Suppressor macrophage (primary cell): ENCODE data around the gene LFNG.

ENCODE experiments used
- DNase-seq, 4 experiments: peaks; one replicate each; pipeline ENCODE4 v3.0.0-alpha.2; 2020 to 2022

LFNG gene

DNA sequence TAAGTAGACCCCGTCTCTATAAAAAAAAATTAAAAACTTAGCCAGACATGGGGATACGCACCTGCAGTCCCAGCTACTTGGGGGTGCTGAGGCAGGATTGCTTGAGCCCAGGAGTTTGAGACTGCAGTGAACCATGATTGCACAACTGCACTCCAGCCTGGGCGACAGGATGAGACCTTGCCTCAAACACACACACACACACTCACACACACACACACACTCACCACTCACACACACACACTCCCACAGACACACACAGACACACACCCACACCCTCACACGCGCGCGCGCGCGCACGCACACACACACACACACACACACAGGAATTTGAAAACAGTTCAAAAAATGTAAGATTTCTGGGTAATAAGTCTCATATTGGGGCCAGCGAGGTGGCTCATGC is 34.7 kb upstream of the LFNG start:
- no peak for DNase-seq

- no peak for DNase-seq
These were observed 31.8 kb upstream of the LFNG start for GRCh38 chr7:2487586-2488271.

DNA sequence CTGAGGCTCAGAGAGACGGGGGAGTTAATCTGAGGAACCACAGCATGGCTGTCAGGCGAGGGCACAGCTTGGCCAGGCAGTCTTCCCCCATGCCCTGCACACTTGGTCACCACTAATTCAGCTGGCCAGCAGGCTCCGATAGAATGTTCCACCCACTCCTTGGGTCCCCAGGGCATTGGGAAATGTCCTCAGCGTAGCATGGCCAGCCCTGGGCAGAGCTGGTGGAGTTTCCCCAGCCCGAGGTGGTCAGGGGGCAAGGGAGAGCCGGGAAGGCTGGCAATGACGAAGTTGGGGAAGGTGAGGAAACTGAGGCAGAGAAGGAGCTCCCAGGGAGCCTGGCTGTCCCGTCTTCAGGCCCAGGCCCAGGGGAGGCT is 31.3 kb upstream of the LFNG start:
- no peak for DNase-seq

DNA sequence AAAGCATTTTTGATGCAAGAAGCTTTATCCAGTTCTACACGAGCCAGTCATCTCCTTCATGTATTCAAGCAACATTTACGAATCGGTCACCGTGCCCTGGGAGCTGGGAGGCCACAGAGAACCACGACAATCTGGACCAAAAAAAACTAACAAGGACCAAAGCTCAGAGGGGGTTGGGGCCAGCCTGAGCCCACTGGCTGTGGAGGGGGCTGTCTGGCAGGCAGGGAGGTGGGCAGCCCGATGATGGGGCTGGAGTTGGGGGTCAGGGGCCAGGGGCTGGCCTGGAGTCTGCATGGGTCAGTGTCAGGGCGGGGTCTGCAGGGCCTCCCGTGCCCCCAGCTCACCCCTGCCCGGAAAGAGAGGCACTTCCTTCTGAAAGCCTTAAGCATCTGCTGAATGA is 30.9 kb upstream of the LFNG start:
- no peak for DNase-seq

DNA sequence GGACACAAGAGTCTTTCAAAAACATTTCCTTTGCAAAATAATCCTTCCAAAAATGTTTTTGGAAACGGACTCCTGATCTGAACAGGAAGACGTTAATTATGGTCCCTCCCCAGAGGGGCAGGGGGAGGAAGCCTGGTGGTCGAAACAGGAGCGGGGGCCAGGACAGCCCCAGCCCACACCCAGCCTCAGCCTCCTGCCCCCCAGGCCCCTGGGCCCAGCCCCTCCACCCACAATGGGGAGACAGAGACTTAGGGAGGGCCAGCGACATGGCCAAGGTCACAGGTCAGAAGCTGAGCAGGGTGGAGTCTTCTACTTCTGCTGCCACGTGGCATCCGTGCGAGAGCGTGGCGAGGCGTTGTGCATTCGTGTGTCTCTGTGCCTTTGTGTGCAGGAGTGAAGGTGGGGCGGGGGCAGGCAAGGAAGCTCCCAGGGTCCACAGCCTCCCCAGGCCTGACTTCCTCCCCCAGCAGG is 29.4 kb upstream of the LFNG start:
- no peak for DNase-seq

DNA sequence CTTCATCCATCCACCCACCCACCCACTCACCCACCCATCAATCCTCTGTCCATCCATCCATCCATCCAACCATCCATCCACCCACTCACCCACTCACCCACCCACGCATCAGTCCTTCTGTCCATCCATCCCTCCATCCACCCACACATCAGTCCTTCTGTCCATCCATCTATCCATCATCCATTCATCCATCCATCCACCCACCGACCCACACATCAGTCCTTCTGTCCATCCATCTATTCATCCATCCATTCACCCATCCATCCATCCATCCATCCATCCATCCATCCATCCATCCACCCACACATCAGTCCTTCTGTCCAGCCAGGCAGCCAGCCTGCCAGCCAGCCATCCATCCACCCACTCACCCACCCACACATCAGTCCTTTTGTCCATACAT is 27.5 kb upstream of the LFNG start:
- no peak for DNase-seq

- DNase-seq: no peak
These were observed 26.1 kb upstream of the LFNG start for GRCh38 chr7:2493205-2494164.

GRCh38 chr7:2494191-2495130 is 25.1 kb upstream of the LFNG start:
- no peak for DNase-seq

GRCh38 chr7:2495418-2496299 is 23.9 kb upstream of the LFNG start:
- DNase-seq: no peak

GRCh38 chr7:2496375-2496774 is 23.2 kb upstream of the LFNG start:
- no peak for DNase-seq

GRCh38 chr7:2497065-2497464 is 22.5 kb upstream of the LFNG start:
- no peak for DNase-seq

GRCh38 chr7:2497500-2498336 is 21.9 kb upstream of the LFNG start:
- DNase-seq: no peak

DNA sequence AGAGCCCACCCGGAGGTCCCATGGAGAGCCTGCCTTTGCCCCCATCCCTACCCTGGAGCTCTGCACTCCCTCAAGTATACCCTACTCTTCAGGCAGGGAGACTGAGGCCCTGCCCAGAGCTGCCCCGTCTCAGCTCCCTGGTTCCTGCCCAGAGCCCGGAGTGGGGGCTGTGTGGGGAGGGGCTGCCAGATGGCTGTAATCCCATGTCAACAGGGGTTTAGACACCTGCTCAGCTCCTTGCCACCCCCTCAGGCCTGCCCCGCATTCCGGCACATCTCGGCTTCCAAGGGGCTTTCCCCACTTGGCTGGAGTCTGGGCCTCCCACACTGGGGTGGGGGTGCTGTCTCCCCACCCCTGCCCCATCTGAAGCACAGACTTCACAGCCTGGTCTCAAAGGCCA is 20.9 kb upstream of the LFNG start:
- DNase-seq: no peak

GRCh38 chr7:2499181-2499580 is 20.4 kb upstream of the LFNG start:
- no peak for DNase-seq

DNA sequence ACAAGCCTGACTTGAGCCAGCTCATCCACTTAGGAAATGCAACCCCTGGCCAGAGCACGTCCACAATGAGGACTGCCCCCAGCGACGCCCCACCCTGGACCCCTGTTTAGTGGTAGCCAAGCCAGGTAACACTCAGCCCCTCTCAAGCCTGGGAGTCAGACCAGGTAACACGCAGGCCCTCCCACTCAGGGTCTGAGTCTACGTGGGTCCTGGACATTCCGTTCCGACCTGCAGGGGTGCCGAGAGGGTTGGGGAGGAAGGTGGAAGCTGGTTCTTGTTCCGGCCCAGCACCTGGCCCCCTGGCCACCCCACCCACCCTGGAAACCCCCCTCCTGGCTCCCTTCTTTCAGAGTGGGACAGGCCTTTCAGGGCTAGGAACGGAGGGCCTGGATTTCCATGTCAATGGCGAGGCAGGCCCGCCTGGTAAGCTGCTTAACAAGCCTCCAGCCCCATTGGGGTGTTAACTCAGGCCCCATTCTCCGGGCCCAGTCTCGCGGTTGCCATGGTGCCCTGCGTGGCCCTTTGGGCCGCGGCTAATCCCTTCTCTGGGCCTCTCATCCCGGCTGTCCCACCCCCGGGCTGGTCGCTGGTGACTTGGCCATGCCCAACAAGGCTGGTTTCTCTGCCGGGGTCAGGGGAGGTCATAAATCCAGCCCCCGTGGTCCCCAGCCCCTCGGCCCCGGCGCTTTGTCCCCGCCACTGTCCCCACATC is 19.7 kb upstream of the LFNG start:
- no peak for DNase-seq

GRCh38 chr7:2500701-2501100 is 18.9 kb upstream of the LFNG start:
- DNase-seq: no peak

GRCh38 chr7:2501947-2502646 is 17.5 kb upstream of the LFNG start:
- no peak for DNase-seq

- DNase-seq: no peak
These were observed 17.0 kb upstream of the LFNG start for GRCh38 chr7:2502647-2502966.

- no peak for DNase-seq
These were observed 16.3 kb upstream of the LFNG start for GRCh38 chr7:2503056-2503941.
